Left lobe of liver (tissue), 2 donors: ENCODE measurements around the gene CENPVL3. TPM values are rescaled to one million over a fixed set of nuclear protein-coding genes. Genes with fewer than 3 reads are reported as not detected.
"Not testable (repeated sequence)": the region's sequence is repeated elsewhere in the genome, so short reads cannot be mapped to it uniquely, and the experiment has no call there.

Experiments used
- ATAC-seq: fragments of 200-7000 bp; cut with Tn5 transposase; one replicate; pipeline ENCODE4 v1.9.1; 2020; ENCODE audit warnings: mild to moderate bottlenecking, moderate library complexity
- DNase-seq: peaks from one replicate; pipeline ENCODE4 v3.0.0-alpha.2; 2020; ENCODE audit warnings: low spot score
- total RNA-seq: library from RNA; stranded (reverse); gene quantifications from one replicate; pipeline ENCODE4 v1.2.1, GENCODE V29; 2021
- donor health status: DM: no; HTN: no; CAD: no; lungs with moderate emphysema.
- donor health status: DM: no; HTN: yes; CAD: no.

Gene CENPVL3
- not detected for total RNA-seq

DNA sequence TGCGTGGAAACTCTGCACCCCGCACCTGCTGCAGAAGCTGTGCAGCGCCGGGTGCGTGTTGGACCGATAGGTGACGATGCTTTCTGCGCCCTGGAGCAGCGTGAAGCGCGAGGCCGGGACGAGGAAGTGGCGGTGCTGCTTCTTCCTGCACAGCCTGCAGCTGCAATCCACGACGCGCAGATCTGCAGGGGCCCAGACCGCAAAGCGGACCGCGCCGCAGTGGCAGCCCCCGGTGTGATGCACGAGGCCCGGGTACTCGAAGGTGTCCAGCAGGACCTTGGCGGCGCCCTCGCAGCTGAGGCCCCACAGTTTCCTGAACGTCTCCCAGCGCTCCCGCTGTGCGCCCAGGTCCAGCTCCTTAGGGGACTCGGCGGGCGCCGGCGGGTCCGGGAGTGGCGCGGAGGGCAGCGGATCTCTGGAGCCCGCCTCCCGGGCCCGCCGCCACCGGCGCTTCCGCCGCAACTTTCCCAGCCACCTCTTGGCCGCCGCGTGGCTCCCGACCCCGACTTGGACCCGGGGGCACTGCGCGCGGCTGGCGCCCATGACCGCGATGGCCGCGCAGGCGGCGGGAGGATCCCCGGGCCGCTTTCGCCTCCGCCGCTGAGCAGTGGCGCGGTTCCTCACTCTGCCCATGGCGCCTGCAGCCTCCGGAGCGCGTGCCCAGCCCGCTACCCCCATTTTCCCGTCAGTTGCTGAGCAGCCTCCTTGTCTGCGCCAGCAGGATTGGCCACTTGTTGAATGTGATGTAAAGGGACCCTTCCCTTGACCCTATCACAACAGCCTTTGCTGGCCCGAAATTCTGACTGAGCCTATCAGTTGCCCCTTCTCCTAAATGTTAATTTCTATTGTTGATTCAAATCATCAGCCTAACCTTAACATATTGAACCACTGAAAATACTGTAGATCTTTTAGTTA, at the start of gene CENPVL3:
Gene CENPVL3 (minus strand): TSS at position 672 of the 915 bp plus-strand sequence. CDS start 39 bp downstream, at position 633.
- ATAC-seq, DNase-seq: not testable (repeated sequence)

DNA sequence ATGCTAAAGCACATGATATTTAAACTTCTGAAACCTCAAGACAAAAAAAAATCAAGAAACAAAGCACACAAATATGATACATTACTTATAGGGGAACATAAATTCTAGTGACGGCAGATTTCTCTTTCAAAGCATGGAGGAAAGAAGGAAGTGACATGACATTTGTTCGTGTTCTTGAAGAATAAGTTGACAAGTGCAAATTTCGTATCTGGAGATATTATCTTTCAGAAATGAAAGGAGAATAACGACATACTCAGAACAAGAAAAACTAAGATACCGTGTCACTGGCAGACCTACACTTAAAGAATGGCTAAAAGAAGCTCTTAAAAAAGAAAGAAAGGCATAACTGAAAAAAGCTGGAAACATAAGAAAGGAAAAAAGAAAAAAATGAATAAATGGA, 47.3 kb upstream of the CENPVL3 start:
- DNase-seq, result no peak
- ATAC-seq, result no peak

DNA sequence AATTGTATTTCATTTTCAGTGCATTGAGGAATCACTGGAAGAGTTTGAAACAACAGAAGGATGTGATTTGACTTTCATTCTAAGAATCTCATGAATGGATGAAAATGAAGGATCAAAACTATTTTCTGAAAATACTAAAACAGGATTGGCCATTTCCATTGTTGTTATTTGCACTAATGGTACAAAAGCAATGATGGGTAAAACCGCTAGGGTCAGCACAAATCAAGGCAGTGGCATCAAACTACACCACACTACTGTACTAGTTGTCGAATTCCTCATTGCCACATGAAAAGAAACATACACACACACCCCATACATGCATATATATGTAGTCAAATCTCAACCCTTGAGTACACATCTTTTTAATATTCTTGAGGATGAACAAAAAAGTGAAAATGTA, 24.7 kb upstream of the CENPVL3 start:
- ATAC-seq (no peak), DNase-seq (no peak)

GRCh38 chrX:51641421-51642021, 22.8 kb upstream of the CENPVL3 start:
- DNase-seq, result no peak
- peak; percentile 48 for ATAC-seq

DNA sequence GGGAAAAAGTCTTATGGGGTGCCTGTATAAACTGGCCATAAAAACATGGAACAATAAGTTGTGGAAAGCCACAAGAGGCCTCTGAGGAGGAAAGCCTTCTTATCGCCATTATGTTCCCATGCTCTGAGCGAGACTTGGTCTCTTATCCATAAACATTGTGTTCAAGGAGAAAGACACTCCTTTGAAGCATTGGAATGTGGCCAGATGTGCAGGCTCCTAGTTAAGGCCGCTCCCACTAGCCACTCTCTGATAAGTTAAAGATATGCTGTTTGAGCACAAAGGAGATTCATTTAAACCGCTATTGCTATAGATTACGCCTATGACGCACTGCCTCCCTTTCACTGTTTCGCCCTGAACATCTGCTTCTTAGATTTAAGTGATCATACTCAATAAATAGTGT, 17.8 kb upstream of the CENPVL3 start:
- not testable (repeated sequence) for ATAC-seq, DNase-seq

- DNase-seq, result no peak
- ATAC-seq, result peak; percentile 66
Measured at GRCh38 chrX:51614353-51615012, 4.2 kb downstream of the CENPVL3 start.

- no peak for DNase-seq
- ATAC-seq, result no peak
Measured at GRCh38 chrX:51608766-51609165, 9.9 kb downstream of the CENPVL3 start.

- DNase-seq (no peak), ATAC-seq (no peak)
Measured at GRCh38 chrX:51608126-51608525, 10.6 kb downstream of the CENPVL3 start.

DNA sequence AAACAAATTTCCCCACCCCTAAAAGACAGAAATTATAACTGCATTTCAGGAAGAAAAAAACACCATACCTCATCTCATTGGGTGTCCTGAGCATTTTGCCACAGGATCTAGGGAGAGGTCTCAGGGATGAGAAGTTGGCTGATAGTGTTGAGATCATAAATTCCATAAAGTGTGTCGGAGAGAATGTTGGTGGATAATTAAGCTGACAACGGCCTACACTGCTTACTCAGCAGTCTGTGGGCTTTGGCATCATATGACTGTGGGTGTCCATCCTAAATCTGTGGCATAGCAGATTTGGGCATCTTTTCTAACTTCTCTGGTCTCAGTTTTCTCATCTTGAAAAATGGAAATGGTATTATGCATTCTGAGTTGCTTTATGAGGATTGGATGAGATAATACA, 12.3 kb downstream of the CENPVL3 start:
- ATAC-seq (no peak), DNase-seq (no peak)

- ATAC-seq (no peak), DNase-seq (no peak)
Measured at GRCh38 chrX:51598899-51599298, 19.8 kb downstream of the CENPVL3 start.

GRCh38 chrX:51571874-51572273, 46.8 kb downstream of the CENPVL3 start:
- DNase-seq (no peak), ATAC-seq (no peak)

GRCh38 chrX:51569561-51569960, 49.2 kb downstream of the CENPVL3 start:
- DNase-seq (no peak), ATAC-seq (no peak)

- DNase-seq, result no peak
- ATAC-seq, result no peak
Measured at GRCh38 chrX:51568586-51568985, 50.1 kb downstream of the CENPVL3 start.

Other genes starting within 250 kb of the CENPVL3 start
- 0.08 TPM for gene NUDT11, start 122.3 kb downstream of the CENPVL3 start, total RNA-seq
- gene CENPVL2, start 63.9 kb upstream of the CENPVL3 start, total RNA-seq, result not detected
- gene CENPVL1, start 91.6 kb upstream of the CENPVL3 start, total RNA-seq, result not detected
- 8.6 TPM for gene GSPT2, start 124.5 kb upstream of the CENPVL3 start, total RNA-seq